Karpas-422 (cell line): ENCODE data around the gene SNX15. TPM values are rescaled to one million over a fixed set of nuclear protein-coding genes. Genes with fewer than 3 reads are reported as not detected.

Experiments
- DNase-seq: peaks from one replicate; pipeline ENCODE4 v3.0.0-alpha.2; 2015
- H2AFZ ChIP-seq: fragments of 200-600 bp; sonication (generic); 2 replicates; pipeline ENCODE4 v1.6.1; 2014; ENCODE audit warnings: antibody characterized with exemption, low read length, mixed read lengths
- H3K27ac ChIP-seq: fragments of 200-600 bp; sonication (generic); 2 replicates; pipeline ENCODE4 v1.5.1; 2014; ENCODE audit warnings: mild to moderate bottlenecking, low read length, moderate library complexity
- H3K27me3 ChIP-seq: fragments of 200-600 bp; sonication (generic); 2 replicates; pipeline ENCODE4 v1.6.1; 2014; ENCODE audit warnings: low read length, mixed read lengths
- H3K36me3 ChIP-seq: fragments of 200-600 bp; sonication (generic); 2 replicates; pipeline ENCODE4 v1.6.1; 2014; ENCODE audit warnings: low read length, mixed read lengths; ENCODE audit not compliant: insufficient read depth
- H3K4me1 ChIP-seq: fragments of 200-600 bp; sonication (generic); 2 replicates; pipeline ENCODE4 v1.6.1; 2014; ENCODE audit warnings: mild to moderate bottlenecking, low read length, mixed read lengths
- H3K4me2 ChIP-seq: fragments of 200-600 bp; sonication (generic); 2 replicates; pipeline ENCODE4 v1.6.1; 2014; ENCODE audit warnings: low read length, low read depth, mild to moderate bottlenecking; ENCODE audit not compliant: poor library complexity, severe bottlenecking
- H3K4me3 ChIP-seq: fragments of 200-600 bp; sonication (generic); 2 replicates; pipeline ENCODE4 v1.5.1; 2014; ENCODE audit warnings: mild to moderate bottlenecking, antibody characterized with exemption, low read length, mixed read lengths
- H3K79me2 ChIP-seq: fragments of 200-600 bp; sonication (generic); 2 replicates; pipeline ENCODE4 v1.6.1; 2014; ENCODE audit warnings: mild to moderate bottlenecking, low read length, mixed read lengths
- H3K9ac ChIP-seq: fragments of 200-600 bp; sonication (generic); 2 replicates; pipeline ENCODE4 v1.6.0; 2014; ENCODE audit warnings: low read length
- H3K9me2 ChIP-seq: fragments of 200-600 bp; sonication (generic), shearing (Covaris generic); replicated peaks from 2 replicates; pipeline ENCODE4 v1.6.0; 2014; ENCODE audit warnings: mild to moderate bottlenecking, low read length, moderate library complexity; ENCODE audit not compliant: insufficient read depth
- H3K9me3 ChIP-seq: fragments of 300-700, 200-600 bp; sonication (generic); 2 replicates; pipeline ENCODE4 v1.6.1; 2014; ENCODE audit warnings: low read length, mixed read lengths
- H4K20me1 ChIP-seq: fragments of 200-600 bp; sonication (generic); 2 replicates; pipeline ENCODE4 v1.6.1; 2014; ENCODE audit warnings: mild to moderate bottlenecking, antibody characterized with exemption, low read length, low read depth; ENCODE audit not compliant: insufficient read depth
- total RNA-seq: library from RNA; depleted of rRNA; stranded (reverse); fragments of >200 nt; shearing (Covaris generic); gene quantifications from 2 replicates; pipeline ENCODE4 v1.2.3, GENCODE V29; 2014; ENCODE audit warnings: low replicate concordance

The SNX15 gene
- total RNA-seq, 1 experiment from 2014 or later: 17.6 TPM

DNA sequence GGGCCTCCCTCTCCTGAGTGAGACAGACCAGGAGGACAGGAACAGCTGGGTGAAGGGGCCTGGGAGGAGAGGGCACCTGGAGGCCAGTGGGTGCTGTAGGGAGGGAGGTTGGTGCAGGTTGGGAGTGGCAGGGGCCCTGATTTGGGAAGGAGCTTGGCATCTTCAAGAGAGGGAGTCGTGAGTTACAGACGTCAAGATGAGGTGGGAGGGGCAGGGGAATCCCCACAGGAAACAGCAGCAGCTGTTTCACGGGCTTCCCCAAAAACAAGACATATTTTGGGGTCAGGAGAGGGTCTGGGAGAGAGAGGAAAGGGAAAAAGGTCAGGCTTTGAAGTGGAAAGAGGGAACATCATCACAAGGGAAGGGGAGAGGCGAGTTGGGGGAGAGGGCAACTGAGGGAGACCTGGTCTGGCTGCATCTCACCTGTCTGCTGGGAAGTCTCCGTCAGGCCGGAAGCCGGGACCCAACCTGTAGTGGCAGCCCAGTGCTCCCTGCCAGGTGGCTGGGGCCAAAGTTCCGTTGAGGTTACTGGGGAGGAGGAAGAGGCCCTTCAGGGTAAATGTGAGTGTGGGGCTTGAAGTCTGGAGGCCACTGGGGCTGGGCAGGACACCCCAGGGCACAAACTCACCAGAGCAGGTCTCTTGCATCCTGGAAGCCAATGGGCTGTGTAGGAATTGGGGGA is 26.7 kb downstream of the SNX15 start:
- no peak overlapping the region for H3K27ac ChIP-seq
- H3K9ac ChIP-seq: no peak overlapping the region
- no peaks in the 10 kb centered on the region for H4K20me1 ChIP-seq
- no peaks in the 10 kb centered on the region for H3K79me2 ChIP-seq
- H3K4me1 ChIP-seq: no peaks in the 10 kb centered on the region
- H3K9me3 ChIP-seq: no peaks in the 10 kb centered on the region
- no peaks in the 10 kb centered on the region for H3K36me3 ChIP-seq
- no peak for DNase-seq
- H3K4me2 ChIP-seq: no peak overlapping the region
- H2AFZ ChIP-seq: no peak overlapping the region
- no peak overlapping the region for H3K4me3 ChIP-seq
- H3K27me3 ChIP-seq: no peaks in the 10 kb centered on the region
- H3K9me2 ChIP-seq: no peaks in the 10 kb centered on the region

DNA sequence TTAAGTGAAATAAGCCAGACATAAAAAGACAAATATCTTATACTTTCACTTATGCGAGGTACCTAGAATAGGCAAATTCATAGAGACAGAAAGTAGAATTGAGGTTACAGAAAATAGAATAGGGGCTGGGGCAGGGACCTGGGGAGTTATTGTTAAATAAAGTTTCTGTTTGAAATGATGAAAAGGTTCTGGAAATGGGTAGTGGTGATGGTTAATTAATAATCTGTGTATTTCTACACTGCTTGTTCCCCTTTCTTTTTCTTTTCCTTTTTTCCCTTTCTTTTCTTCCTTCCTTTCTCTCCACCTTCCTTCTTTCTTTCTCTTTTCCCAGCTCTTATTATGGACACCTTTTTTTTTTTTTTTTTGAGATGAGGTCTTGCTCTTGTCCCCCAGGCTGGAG is 28.3 kb downstream of the SNX15 start:
- Histone ChIP-seq H3K9me3 (no peaks in the 10 kb centered on the region), H3K36me3 (no peaks in the 10 kb centered on the region), H2AFZ (no peak overlapping the region), H3K9me2 (no peaks in the 10 kb centered on the region), H3K4me1 (0 out of 2 replicates have a peak, but pooled peaks cover 3% of the 10 kb centered on the region), H3K79me2 (no peaks in the 10 kb centered on the region), H3K27ac (no peak overlapping the region), H3K4me2 (no peak overlapping the region), H4K20me1 (no peaks in the 10 kb centered on the region), H3K4me3 (no peak overlapping the region), H3K9ac (no peak overlapping the region), H3K27me3 (no peaks in the 10 kb centered on the region)
- DNase-seq: no peak

DNA sequence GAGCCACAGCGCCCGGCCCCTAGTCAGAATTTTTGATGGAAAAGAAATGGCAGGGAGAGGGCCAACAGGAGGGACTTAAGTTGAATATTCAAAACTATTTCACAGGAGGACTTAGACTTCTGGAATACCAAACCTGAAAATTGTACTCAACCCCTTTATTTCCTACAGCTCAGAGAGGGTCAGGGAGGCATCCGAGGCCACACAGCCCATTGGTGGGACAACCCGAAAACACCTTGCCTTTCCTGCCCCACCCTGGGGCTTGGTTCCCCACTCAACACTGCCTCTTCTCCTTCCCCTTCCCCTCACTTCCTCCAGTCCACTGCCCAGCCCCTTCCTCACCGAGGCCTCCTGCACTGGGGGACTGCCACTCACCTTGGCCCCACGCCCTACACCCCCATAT is 29.8 kb downstream of the SNX15 start:
- no peak overlapping the region for H2AFZ ChIP-seq
- H3K4me1 ChIP-seq: 0 out of 2 replicates have a peak, but pooled peaks cover 3% of the 10 kb centered on the region
- no peaks in the 10 kb centered on the region for H4K20me1 ChIP-seq
- no peaks in the 10 kb centered on the region for H3K9me3 ChIP-seq
- no peak overlapping the region for H3K4me2 ChIP-seq
- no peaks in the 10 kb centered on the region for H3K36me3 ChIP-seq
- no peak overlapping the region for H3K27ac ChIP-seq
- H3K79me2 ChIP-seq: no peaks in the 10 kb centered on the region
- no peak for DNase-seq
- no peak overlapping the region for H3K9ac ChIP-seq
- H3K4me3 ChIP-seq: no peak overlapping the region
- no peaks in the 10 kb centered on the region for H3K9me2 ChIP-seq
- H3K27me3 ChIP-seq: no peaks in the 10 kb centered on the region

DNA sequence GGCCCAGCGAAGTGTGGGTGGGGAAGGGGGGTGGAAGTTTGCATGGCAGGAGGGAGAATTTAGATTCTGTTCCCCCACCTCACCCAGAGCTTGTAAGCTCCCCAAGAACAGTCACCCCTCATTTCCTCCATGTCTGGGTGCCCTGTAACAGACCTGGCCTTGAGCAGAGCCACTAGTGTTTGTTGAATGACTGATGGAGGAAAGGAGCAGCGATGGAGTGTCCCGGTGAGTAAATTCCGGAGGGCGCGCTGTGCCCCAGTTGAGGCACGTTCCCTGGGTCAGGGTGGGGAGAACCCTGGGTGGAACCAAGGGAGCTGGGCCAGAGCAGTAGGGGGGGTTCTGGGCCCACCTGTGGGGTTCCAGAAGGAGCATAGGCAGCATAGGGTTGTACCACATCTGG is 30.3 kb downstream of the SNX15 start:
- Histone ChIP-seq H3K4me2 (no peak overlapping the region), H4K20me1 (no peaks in the 10 kb centered on the region), H3K27me3 (no peaks in the 10 kb centered on the region)

DNA sequence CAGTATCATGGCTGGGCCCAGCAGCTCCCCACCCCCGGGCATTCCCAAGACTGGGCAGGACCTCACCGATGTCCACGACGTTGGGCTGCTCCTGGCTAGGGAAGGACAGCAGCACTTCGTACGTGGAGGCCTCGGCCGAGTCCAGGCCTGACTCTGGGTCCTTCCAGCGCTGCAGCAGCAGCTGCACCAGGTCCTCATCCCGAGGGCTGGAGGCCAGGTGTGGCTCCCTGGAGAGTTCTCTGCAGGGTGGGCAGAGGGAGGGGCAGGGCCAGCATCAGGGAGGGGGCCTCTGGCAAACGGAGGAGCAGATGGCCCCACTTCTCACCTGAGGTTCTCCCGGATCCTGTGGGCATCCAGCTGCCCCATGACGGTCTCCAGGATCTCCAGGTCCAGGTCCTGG is 30.8 kb downstream of the SNX15 start:
- Histone ChIP-seq H3K79me2 (no peaks in the 10 kb centered on the region), H3K4me1 (0 out of 2 replicates have a peak, but pooled peaks cover 3% of the 10 kb centered on the region), H3K9me2 (no peaks in the 10 kb centered on the region), H3K27me3 (no peaks in the 10 kb centered on the region), H3K9me3 (no peaks in the 10 kb centered on the region), H3K4me2 (no peak overlapping the region), H4K20me1 (no peaks in the 10 kb centered on the region), H3K36me3 (no peaks in the 10 kb centered on the region), H3K4me3 (no peak overlapping the region), H3K9ac (no peak overlapping the region), H2AFZ (no peak overlapping the region), H3K27ac (no peak overlapping the region)
- no peak for DNase-seq

More for the DNA sequence above, 30.3 kb downstream of the SNX15 start:
- Histone ChIP-seq H3K9ac (no peak overlapping the region), H3K36me3 (no peaks in the 10 kb centered on the region), H3K4me3 (no peak overlapping the region), H2AFZ (no peak overlapping the region), H3K79me2 (no peaks in the 10 kb centered on the region), H3K9me2 (no peaks in the 10 kb centered on the region), H3K4me1 (0 out of 2 replicates have a peak, but pooled peaks cover 3% of the 10 kb centered on the region), H3K27ac (no peak overlapping the region), H3K9me3 (no peaks in the 10 kb centered on the region)
- DNase-seq: no peak

DNA sequence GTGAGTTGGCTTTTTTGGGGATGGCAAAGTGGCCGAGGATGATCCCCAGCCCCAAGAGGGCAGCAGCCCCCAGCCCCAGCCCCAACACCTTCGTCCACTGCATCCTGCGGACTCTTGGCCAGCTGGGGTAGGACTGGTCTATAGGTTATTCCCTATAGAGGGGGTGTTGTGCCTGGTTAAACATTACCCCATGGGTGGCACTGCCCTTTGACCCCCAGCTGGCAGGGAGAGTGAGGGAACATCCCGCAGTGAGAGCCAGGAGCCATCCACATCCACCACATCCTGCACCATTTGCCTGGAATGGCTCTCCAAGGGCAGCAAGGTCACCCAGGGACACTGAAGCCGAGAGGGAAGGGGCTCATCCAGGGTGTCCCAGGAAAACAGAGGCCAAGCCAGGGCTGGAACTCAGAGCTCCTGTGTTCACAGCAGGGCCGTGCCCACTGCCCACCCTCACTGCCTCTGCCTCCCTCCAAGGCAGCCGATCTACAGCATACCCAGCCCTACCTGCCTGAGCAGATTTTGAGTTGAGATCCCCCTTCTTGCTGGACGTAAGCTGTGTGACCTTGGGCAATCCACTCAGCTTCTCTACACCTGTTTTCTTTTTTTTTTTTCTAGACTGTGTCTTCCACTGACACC is 31.3 kb downstream of the SNX15 start, which contains the start of gene NAALADL1:
NAALADL1 (minus strand) TSS at position 135 of the 636 bp plus-strand sequence; CDS start at position 103, 32 bp downstream.
- Histone ChIP-seq H4K20me1 (no peaks in the 10 kb centered on the region), H3K4me2 (no peak within 1 kb of the TSS), H3K9me2 (no peaks in the 10 kb centered on the region), H3K9ac (no peak within 1 kb of the TSS), H3K27me3 (no peaks in the 10 kb centered on the region), H3K4me1 (0 out of 2 replicates have a peak, but pooled peaks cover 3% of the 10 kb centered on the region), H3K4me3 (no peak within 1 kb of the TSS), H3K27ac (no peak within 1 kb of the TSS), H2AFZ (no peak within 1 kb of the TSS), H3K9me3 (no peaks in the 10 kb centered on the region), H3K79me2 (no peaks in the 10 kb centered on the region), H3K36me3 (no peaks in the 10 kb centered on the region)
- DNase-seq: no peak

DNA sequence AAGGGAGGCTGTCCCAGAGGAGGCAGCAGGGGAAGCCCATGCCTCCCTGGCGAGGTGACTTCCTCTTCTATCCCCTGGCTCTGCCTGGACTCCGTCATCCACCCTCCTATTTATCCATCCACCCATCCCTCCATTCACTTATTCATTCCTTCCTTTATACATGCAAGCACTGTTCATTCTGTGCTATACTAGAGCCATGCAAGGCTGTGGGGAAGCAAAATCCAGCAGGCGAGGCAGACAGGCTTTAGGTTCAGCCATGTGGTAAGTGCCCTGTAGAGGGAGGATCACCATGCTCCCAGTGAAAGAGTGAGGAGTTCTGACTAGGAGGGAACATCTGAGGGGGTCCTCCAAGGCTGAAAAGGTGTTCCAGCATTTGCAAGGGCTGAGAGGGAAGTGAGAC is 32.3 kb downstream of the SNX15 start:
- Histone ChIP-seq H3K9ac (no peak overlapping the region), H3K79me2 (no peaks in the 10 kb centered on the region), H2AFZ (no peak overlapping the region), H3K9me2 (no peaks in the 10 kb centered on the region), H3K27ac (no peak overlapping the region), H3K4me1 (0 out of 2 replicates have a peak, but pooled peaks cover 3% of the 10 kb centered on the region), H3K9me3 (no peaks in the 10 kb centered on the region), H3K4me2 (no peak overlapping the region), H3K27me3 (no peaks in the 10 kb centered on the region), H3K36me3 (no peaks in the 10 kb centered on the region), H4K20me1 (no peaks in the 10 kb centered on the region), H3K4me3 (no peak overlapping the region)
- DNase-seq: no peak

DNA sequence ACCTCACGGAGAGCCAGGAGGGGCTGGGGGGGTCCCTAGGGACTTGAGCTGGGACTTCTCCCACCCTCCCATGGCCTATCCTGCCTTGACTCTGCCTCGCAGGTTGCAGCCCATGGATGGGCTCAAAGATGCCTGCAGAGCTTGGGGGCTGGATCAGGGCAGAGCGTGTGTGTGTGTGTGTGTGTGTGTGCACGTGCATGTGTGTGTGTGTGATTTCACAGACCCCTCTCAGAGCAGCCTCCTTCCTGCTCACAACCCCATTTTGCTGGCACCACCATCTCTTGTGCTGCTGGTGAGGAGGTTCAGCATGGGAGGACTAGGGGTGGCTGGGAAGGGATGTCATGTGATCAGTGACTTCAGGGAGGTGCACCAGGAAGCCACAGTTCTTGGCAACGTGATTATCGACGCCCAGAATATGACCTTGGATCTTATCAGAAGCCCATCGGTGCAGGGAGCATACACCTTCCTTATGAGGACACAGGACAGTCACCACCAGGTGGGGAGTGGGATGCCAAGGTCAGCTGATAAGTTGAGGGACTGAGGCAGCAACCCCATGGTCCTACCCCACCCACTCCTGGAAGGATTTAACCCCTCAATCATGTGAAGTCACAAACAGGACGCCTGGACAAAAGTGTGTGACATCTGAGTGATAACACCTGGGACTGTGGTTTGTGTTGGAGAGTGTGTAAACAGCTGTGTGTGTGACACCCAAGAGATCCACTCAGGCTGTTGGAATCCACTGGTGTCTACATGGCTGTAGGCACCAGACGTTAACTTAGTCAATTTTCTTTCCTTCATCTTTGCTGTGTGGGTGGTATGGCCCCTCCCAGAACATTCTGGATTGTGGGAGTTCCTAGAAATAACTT is 33.0 kb downstream of the SNX15 start:
- Histone ChIP-seq H3K27ac (no peak overlapping the region), H3K4me2 (no peak overlapping the region)
- no peak for DNase-seq

More for the DNA sequence above, 33.0 kb downstream of the SNX15 start:
- 0 out of 2 replicates have a peak, but pooled peaks cover 3% of the 10 kb centered on the region for H3K4me1 ChIP-seq
- H3K79me2 ChIP-seq: no peaks in the 10 kb centered on the region
- H3K36me3 ChIP-seq: no peaks in the 10 kb centered on the region
- H3K9ac ChIP-seq: no peak overlapping the region
- no peaks in the 10 kb centered on the region for H3K27me3 ChIP-seq
- no peaks in the 10 kb centered on the region for H4K20me1 ChIP-seq
- no peaks in the 10 kb centered on the region for H3K9me2 ChIP-seq
- no peak overlapping the region for H3K4me3 ChIP-seq
- H3K9me3 ChIP-seq: no peaks in the 10 kb centered on the region
- no peak overlapping the region; the same call in 1 of the 2 replicates for H2AFZ ChIP-seq
